ENCODE measurements around the gene POU6F2. TPM values are rescaled to one million over a fixed set of nuclear protein-coding genes. Genes with fewer than 3 reads are reported as not detected.
A peak's percentile ranks its signal among the peaks of the same experiment; 100 is the strongest.
"Not testable (repeated sequence)": the region's sequence is repeated elsewhere in the genome, so short reads cannot be mapped to it uniquely, and the experiment has no call there.

Gene POU6F2
- polyA plus RNA-seq (2013, experiment 1 of 2; ENCODE audit: insufficient read length) = 0.46 TPM
- polyA plus RNA-seq (2013, experiment 2 of 2; ENCODE audit: insufficient read length) = 0.58 TPM

- no peak for DNase-seq
Measured at GRCh38 chr7:38977685-38978084, at the start of gene POU6F2. Gene POU6F2, plus strand, starts transcription at chr7:38977909. Its CDS starts 45 bp downstream, at chr7:38977954.

- no peak for DNase-seq
Measured at GRCh38 chr7:38928506-38928905, 49.2 kb upstream of the POU6F2 start.

- peak; percentile 49 for DNase-seq
Measured at GRCh38 chr7:38929460-38930171, 48.1 kb upstream of the POU6F2 start.

DNA sequence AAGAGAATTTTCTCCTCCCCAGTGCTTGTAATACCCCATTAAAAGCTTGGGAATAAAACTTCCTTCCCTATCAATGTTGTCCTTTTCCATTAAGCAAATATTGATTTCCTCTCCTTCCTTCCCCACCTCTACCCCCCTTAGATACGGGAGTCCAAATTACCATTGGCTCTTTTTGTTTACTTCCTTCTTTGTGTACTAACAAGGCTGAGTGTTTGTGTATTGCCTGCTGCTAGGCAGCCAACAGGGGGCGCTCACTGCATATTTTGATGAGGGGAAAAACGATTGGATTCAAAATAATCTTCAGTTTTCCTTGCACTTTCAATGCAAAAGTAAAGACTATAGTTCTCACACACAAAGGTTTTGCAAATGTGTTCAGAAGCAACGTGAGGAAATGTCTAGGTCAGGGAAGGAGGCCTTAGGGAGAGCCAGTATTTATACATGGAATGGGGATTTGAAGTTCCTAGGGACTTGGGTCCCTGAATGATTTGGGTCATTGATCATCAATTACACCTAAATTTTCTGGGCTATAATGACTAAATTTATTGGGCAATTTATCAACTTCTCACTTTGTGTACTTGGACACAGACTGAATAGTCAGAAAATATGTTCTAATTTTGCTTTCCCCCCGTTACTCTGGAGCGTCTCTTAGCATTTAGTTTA is 45.1 kb upstream of the POU6F2 start:
- DNase-seq = peak; percentile 61

DNA sequence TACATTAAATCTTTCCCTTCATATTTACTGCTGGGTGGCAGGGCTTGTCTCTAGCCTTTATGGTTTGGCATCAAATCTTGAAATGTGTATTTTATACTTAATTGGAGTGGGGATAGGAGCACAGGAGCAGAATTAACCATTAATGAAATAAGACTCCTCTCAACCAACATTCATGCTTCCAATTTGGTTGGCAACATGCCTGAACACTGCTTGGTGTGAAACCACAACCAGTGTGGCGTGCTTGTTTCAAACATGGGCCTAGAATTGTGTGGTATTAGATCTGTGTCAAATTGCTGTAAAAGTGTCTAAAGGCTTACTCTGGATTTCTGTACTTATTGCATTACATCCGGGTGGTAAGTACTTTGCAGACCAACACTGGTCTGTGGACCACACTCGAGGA is 43.7 kb upstream of the POU6F2 start:
- peak; percentile 41 for DNase-seq

GRCh38 chr7:38934536-38934935 is 43.2 kb upstream of the POU6F2 start:
- DNase-seq = peak; percentile 5

- DNase-seq = no peak
Measured at GRCh38 chr7:38936641-38937040, 41.1 kb upstream of the POU6F2 start.

DNA sequence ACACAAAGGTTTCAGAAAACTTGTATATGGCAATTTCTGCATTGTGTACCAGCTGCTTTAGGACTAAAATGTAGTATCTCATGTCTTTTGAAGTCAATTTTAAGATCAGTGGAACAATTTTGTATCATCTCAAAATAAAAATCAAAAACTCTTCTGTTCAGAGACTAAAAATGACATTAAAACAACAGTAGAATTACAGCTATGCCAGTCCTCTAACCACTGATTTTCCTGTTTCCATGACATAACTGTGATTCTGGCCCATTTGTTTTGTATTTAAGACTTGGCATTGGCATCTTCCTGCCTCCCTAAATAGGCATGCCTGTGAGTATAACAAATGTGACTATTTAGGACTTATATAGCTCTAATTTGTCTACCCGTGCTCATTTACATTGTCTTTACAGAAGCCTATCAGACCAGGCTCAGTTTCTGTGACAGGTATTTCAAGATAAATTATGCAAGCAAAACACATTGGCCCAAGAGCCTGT is 39.7 kb upstream of the POU6F2 start:
- DNase-seq = peak; percentile 13

DNA sequence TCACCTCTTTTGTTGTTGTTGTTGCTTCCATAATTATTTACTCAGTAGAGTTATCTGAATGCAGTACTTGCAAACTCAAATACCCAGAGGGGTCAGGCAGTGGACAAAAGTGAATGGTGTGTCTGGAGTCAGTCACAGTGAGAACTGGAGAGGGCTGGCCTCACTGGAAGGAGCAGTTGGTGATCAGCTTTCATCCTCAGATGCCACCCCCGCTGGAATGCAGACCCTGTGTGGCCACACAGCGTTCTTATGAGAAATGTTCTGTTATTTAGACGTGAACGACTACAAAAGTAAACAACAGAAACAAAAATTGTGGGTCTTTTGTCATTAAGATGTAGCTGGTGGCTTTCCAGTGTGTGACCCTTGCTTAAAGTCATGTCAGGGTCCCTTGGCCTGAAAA is 39.1 kb upstream of the POU6F2 start:
- no peak for DNase-seq

DNA sequence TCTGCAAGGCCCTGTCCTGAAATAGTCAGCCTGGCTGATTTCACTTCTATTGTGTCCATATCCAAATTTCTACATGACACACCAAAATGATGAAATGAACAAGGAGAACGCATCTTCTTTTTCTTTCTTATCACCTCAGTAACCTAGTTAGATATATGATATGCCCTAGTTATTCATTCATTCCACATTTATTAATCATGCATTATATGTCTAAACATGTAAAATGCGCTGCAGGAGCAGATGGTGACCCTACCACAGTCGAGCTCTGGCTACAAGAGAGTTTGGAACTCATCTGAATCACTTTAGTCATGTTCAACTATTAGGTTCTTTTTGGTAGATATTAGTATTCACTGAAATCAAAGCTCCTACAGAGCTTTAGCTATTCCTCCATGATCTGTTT is 36.9 kb upstream of the POU6F2 start:
- DNase-seq = no peak

- peak; percentile 13 for DNase-seq
Measured at GRCh38 chr7:38942431-38943051, 35.2 kb upstream of the POU6F2 start.

- DNase-seq = not testable (repeated sequence)
Measured at GRCh38 chr7:38947541-38947940, 30.2 kb upstream of the POU6F2 start.

GRCh38 chr7:38950309-38950708 is 27.4 kb upstream of the POU6F2 start:
- no peak for DNase-seq

DNA sequence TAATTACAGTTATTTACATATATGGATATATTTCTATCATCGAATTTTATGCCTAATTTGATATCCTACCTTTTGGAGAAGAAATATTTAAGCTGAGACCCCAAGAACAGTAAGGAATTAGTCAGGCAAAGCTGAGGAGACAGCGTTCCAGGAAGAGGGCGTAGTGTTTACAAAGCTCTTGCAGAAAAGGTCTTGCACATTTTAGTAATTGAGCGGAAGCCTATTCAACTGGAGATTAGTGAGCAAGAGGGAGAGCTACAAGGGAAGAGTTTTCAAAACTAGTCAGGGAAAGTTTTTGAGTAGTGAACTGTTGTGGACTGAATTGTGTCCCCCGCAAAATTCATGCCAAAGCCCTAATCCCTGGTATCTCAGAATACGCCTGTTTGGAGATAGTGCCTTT is 26.5 kb upstream of the POU6F2 start:
- no peak for DNase-seq

- DNase-seq = no peak
Measured at GRCh38 chr7:38953227-38953626, 24.5 kb upstream of the POU6F2 start.

DNA sequence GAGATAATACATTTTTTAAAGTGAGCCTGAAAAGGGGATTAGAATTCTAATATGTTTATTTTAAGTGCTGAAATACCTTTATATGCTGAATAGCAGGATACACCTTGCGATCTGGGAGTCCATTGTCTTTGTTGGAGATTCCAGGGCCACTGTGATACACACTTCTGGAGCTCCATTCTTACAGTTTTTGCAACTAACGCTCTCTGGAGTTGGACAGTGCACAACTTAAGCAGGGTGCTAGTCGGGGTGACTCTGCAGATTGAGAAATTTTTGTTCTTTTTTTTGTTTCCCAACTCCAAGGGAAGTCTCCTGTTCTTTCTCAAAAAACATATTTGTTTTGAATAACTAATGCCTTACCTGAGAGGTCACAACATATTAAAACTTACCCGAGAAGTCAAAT is 23.7 kb upstream of the POU6F2 start:
- DNase-seq = no peak

DNA sequence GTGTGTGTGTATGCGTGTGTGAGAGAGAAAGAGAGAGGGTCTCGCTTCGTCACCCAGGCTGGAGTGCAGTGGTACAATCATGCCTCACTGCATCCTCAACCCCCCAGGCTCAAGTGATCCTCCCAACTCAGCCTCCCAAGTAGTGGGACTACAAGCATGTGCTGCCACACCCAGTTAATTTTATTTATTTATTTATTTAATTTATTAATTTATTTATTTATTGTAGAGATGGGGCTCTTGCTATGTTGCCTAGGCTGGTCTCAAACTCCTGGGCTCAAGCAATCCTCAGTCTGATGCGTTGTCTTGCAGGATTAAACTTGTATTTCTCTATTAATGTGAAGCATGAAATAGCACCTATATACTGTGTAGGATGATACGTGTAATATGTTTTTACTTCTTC is 21.8 kb upstream of the POU6F2 start:
- DNase-seq = no peak

DNA sequence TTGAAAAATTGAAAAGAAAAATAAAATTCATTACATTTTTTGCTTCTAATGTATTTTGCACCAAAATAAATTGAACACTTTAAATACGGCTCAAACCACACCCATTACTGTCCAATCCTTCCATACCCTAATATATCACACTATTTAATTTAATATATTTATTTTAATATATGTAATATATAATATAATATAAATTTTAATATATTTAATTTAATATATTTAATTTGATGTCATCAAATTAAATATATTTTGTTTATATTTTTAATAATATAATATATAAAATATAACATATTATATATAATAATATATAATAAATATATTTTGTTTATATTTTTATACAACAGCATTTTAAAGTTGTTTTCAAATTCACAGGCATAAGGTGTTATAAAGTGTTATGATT is 15.7 kb upstream of the POU6F2 start:
- no peak for DNase-seq

DNA sequence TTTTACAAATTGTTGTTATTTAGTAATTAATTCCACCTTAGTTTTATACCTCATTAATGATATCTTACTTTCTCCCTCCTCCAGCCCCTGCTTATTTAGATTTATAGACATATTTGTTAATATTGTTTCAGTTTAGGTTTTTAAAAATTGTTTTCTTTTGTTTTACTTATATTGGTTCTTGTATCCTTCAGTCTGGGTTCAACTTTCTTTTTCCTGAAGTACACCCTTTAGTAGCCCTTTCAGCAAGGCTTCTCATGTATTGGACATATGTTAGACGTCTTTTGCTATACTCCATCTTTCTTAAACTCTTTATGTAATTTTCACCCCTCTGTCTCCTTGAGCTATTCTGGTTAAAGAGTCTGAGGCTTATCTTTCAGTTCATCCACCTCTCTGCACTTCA is 12.8 kb upstream of the POU6F2 start:
- DNase-seq = no peak

DNA sequence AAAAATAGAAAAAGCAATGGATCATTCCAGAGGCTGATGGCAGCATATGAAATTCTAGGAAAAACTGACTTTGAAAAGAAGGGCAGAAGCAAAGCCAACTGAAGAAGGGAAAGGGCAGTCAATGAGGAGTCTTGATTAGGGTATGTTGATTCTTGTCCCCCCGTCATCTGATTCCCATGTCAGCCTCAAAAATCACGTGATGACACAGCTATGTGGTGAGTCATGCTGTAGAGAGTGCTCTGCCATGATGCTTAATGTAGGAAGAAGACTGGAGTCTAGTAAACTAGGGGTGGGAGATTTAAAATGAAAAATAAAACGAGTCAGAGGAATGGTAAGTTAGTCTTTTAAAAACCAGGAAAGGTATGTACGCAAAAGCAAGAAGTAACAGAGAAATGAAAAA is 3.9 kb upstream of the POU6F2 start:
- peak; percentile 12 for DNase-seq

DNA sequence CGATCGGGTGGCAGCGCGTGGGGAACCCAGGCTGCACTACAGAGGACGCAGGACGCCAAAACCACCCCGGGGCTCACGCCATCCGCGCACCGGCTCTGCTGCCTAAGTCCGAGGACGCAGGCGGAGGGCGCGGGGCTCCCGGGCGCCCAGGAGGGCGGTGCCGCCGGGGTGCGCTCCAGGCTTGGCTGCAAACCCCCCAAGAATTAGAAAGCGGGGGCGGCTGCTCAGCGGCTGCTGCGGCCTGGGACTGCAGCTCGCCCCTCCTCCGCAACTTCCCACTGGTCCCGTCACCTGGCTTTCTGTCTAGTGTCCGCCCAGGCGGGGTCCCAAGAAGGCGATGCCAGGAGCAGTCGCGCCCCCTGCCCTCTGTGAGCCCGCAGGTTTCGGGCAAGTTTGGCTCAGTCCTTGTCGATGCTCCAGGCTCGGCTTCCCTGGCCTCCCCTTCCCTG is 1.7 kb upstream of the POU6F2 start:
- no peak for DNase-seq

- DNase-seq = no peak
Measured at GRCh38 chr7:38978491-38978890, 782 bp downstream of the POU6F2 start.

GRCh38 chr7:38992203-38992602 is 14.5 kb downstream of the POU6F2 start:
- no peak for DNase-seq

- no peak for DNase-seq
Measured at GRCh38 chr7:39001595-39001994, 23.9 kb downstream of the POU6F2 start.

All from fibroblast of skin of scalp (primary cell).